ENCODE data around the gene CSF3R.

- TF ChIP-seq CTCF (IDR thresholded peaks at IDR 0.05) (no peak), POLR2A (IDR thresholded peaks at IDR 0.05) (no peak)
Measured at GRCh38 chr1:36475341-36475740, 7.4 kb downstream of the CSF3R start.

Measured in adrenal gland (tissue), 5 donors.